Neutrophil (primary cell): ENCODE data around the gene MTF1.

ENCODE experiments used
- H3K27ac ChIP-seq: fragments of 200-600 bp; sonication (generic); 2 replicates; pipeline ENCODE4 v1.5.1; 2016; ENCODE audit warnings: mild to moderate bottlenecking, moderate library complexity
- H3K27me3 ChIP-seq: fragments of 200-600 bp; sonication (generic); 2 replicates; pipeline ENCODE4 v1.6.0; 2016; ENCODE audit warnings: mild to moderate bottlenecking
- H3K36me3 ChIP-seq: fragments of 200-600 bp; sonication (generic); 2 replicates; pipeline ENCODE4 v1.5.1; 2017
- H3K4me1 ChIP-seq, 2 experiments: fragments of 200-600 bp in 1 of 2; sonication (generic) in 1 of 2; 1 replicate in 1 of 2; 2 replicates in 1 of 2; pipeline versions ENCODE4 v1.5.1 to v1.6.1; 2013 to 2016; ENCODE audit warnings: low read depth in 1 of 2, low read length in 1 of 2, mild to moderate bottlenecking in 1 of 2, moderate library complexity in 1 of 2; ENCODE audit not compliant: control insufficient read depth in 1 of 2, insufficient read depth in 1 of 2
- H3K4me3 ChIP-seq, 2 experiments: fragments of 200-600 bp in 1 of 2; sonication (generic) in 1 of 2; 1 replicate in 1 of 2; 2 replicates in 1 of 2; pipeline ENCODE4 v1.5.1; 2013 to 2016; ENCODE audit warnings: low read depth in 1 of 2, low read length in 1 of 2, mild to moderate bottlenecking in 1 of 2, moderate library complexity in 1 of 2
- H3K9me3 ChIP-seq: fragments of 200-600 bp; sonication (generic); 2 replicates; pipeline ENCODE4 v1.5.1; 2016
- CTCF ChIP-seq: fragments of 200-600 bp; sonication (generic); IDR thresholded peaks from 2 replicates; pipeline ENCODE4 v1.5.1; 2016; ENCODE audit warnings: antibody characterized with exemption

Gene MTF1

GRCh38 chr1:37854406-37854805, 5.0 kb downstream of the MTF1 start:
- peaks cover 95 to 97% of the 10 kb centered on the region in 2 experiments for H3K4me1 ChIP-seq
- no peaks in the 10 kb centered on the region for H3K9me3 ChIP-seq
- peak overlapping the region; percentile 92 for H3K27ac ChIP-seq
- H3K36me3 ChIP-seq: peaks cover 37% of the 10 kb centered on the region
- H3K4me3 ChIP-seq: peak overlapping the region in 1 of 2 experiments; percentile 55
- no peaks in the 10 kb centered on the region for H3K27me3 ChIP-seq
- TF ChIP-seq CTCF: no peak

GRCh38 chr1:37853157-37853556, 6.2 kb downstream of the MTF1 start:
- peaks cover 37% of the 10 kb centered on the region for H3K36me3 ChIP-seq
- peak overlapping the region; percentile 92 for H3K27ac ChIP-seq
- no peak for TF ChIP-seq CTCF
- no peaks in the 10 kb centered on the region for H3K27me3 ChIP-seq
- H3K4me1 ChIP-seq: peaks cover 100% of the 10 kb centered on the region in 2 experiments
- no peaks in the 10 kb centered on the region for H3K9me3 ChIP-seq
- H3K4me3 ChIP-seq: peak overlapping the region; percentile 41 to 55

- Histone ChIP-seq H3K27ac (peak overlapping the region; percentile 92), H3K9me3 (no peaks in the 10 kb centered on the region), H3K36me3 (peaks cover 29% of the 10 kb centered on the region), H3K27me3 (no peaks in the 10 kb centered on the region), H3K4me3 (peak overlapping the region; percentile 41 to 55), H3K4me1 (peaks cover 100% of the 10 kb centered on the region in 2 experiments)
- TF ChIP-seq CTCF: no peak
Measured at GRCh38 chr1:37851782-37852210, 7.6 kb downstream of the MTF1 start.

- no peaks in the 10 kb centered on the region for H3K9me3 ChIP-seq
- peaks cover 23% of the 10 kb centered on the region for H3K36me3 ChIP-seq
- H3K27me3 ChIP-seq: no peaks in the 10 kb centered on the region
- H3K4me1 ChIP-seq: peaks cover 100% of the 10 kb centered on the region in 2 experiments
- peak overlapping the region; percentile 41 to 55 for H3K4me3 ChIP-seq
- H3K27ac ChIP-seq: peak overlapping the region; percentile 92
- TF ChIP-seq CTCF: no peak
Measured at GRCh38 chr1:37851262-37851661, 8.1 kb downstream of the MTF1 start.

GRCh38 chr1:37850352-37850955, 8.9 kb downstream of the MTF1 start:
- no peak for TF ChIP-seq CTCF
- Histone ChIP-seq H3K27me3 (no peaks in the 10 kb centered on the region), H3K36me3 (peaks cover 19% of the 10 kb centered on the region), H3K27ac (peak overlapping the region; percentile 92), H3K9me3 (no peaks in the 10 kb centered on the region), H3K4me1 (peaks cover 100% of the 10 kb centered on the region in 2 experiments), H3K4me3 (peak overlapping the region; percentile 41 to 55)
